IMR-90 (cell line): Measurements from ENCODE around the gene PUDP. TPM values are rescaled to one million over a fixed set of nuclear protein-coding genes. Genes with fewer than 3 reads are reported as not detected.

Experiments used
- ATAC-seq: fragments of 200-7000 bp; cut with Tn5 transposase; 2 replicates; pipeline ENCODE4 v1.9.1; 2020; ENCODE audit warnings: low read depth, mild to moderate bottlenecking, moderate library complexity
- BruUV-seq: library from RNA; stranded (reverse); fragments of 400-500 nt; replicated peaks from 2 replicates; lab custom pipeline; 2021; lab: Mats Ljungman, UMichigan
- CTCF ChIA-PET: fragments of 300-600 bp; formaldehyde crosslinking; extraction: SDS; loops from one replicate; lab custom pipeline; 2021; ENCODE audit warnings: antibody characterized with exemption; lab: Yijun Ruan, JAX
- POLR2A ChIA-PET: fragments of 300-600 bp; sonication (Branson Sonifier 250); formaldehyde crosslinking; loops from one replicate; lab custom pipeline; 2022; ENCODE audit warnings: antibody characterized with exemption; ENCODE audit not compliant: unreplicated experiment; lab: Charles Lee
- DNase-seq: peaks from one replicate; pipeline ENCODE4 v3.0.0; 2013
- H2AFZ ChIP-seq: replicated peaks from 2 replicates; pipeline ENCODE3; 2013; ENCODE audit warnings: low read length, mild to moderate bottlenecking; ENCODE audit not compliant: poor library complexity
- H2AK5ac ChIP-seq: 2 replicates; pipeline ENCODE4 v1.6.1; 2013; ENCODE audit warnings: low read depth, low read length, inconsistent platforms
- H2AK9ac ChIP-seq: replicated peaks from 2 replicates; pipeline ENCODE3; 2013; ENCODE audit warnings: mild to moderate bottlenecking, low read depth, low read length, moderate library complexity; ENCODE audit not compliant: poor library complexity
- H2BK120ac ChIP-seq: 2 replicates; pipeline ENCODE4 v1.6.1; 2013; ENCODE audit warnings: low read depth, low read length, inconsistent platforms
- H2BK15ac ChIP-seq: 3 replicates; pipeline ENCODE4 v1.6.1; 2013; ENCODE audit warnings: low read depth, low read length, inconsistent platforms
- H2BK20ac ChIP-seq: 2 replicates; pipeline ENCODE4 v1.6.1; 2013; ENCODE audit warnings: low read depth, mild to moderate bottlenecking, inconsistent platforms, low read length, moderate library complexity
- H2BK5ac ChIP-seq: 2 replicates; pipeline ENCODE4 v1.6.1; 2013; ENCODE audit warnings: mild to moderate bottlenecking, low read depth, low read length, inconsistent platforms; ENCODE audit not compliant: poor library complexity, severe bottlenecking
- H3K14ac ChIP-seq: replicated peaks from 2 replicates; pipeline ENCODE4 v1.6.1; 2013; ENCODE audit warnings: low read depth, low read length, inconsistent platforms
- H3K18ac ChIP-seq: 2 replicates; pipeline ENCODE4 v1.6.1; 2013; ENCODE audit warnings: low read depth, low read length, control low read depth
- H3K23ac ChIP-seq: 2 replicates; pipeline ENCODE4 v1.6.1; 2013; ENCODE audit warnings: low read depth, low read length, inconsistent platforms
- H3K27ac ChIP-seq: 2 replicates; pipeline ENCODE4 v1.5.1; 2013; ENCODE audit warnings: mild to moderate bottlenecking, control low read depth, low read length; ENCODE audit not compliant: insufficient read depth
- H3K27me3 ChIP-seq: 2 replicates; pipeline ENCODE4 v1.6.1; 2013; ENCODE audit warnings: low read length; ENCODE audit not compliant: control insufficient read depth, insufficient read depth
- H3K36me3 ChIP-seq: 2 replicates; pipeline ENCODE4 v1.6.1; 2013; ENCODE audit warnings: low read length, mixed read lengths; ENCODE audit not compliant: control insufficient read depth, insufficient read depth
- H3K4ac ChIP-seq: 2 replicates; pipeline ENCODE4 v1.6.1; 2013; ENCODE audit warnings: low read depth, low read length, inconsistent platforms
- H3K4me1 ChIP-seq: 2 replicates; pipeline ENCODE4 v1.6.1; 2013; ENCODE audit warnings: low read length, mixed read lengths; ENCODE audit not compliant: control insufficient read depth, insufficient read depth
- H3K4me2 ChIP-seq: 2 replicates; pipeline ENCODE4 v1.6.1; 2013; ENCODE audit warnings: low read depth, mild to moderate bottlenecking, control low read depth, low read length, moderate library complexity
- H3K4me3 ChIP-seq: 2 replicates; pipeline ENCODE4 v1.5.1; 2013; ENCODE audit warnings: low read depth, mild to moderate bottlenecking, control low read depth, low read length, moderate library complexity; ENCODE audit not compliant: insufficient read depth
- H3K56ac ChIP-seq: 2 replicates; pipeline ENCODE4 v1.6.1; 2013; ENCODE audit warnings: low read length, inconsistent platforms; ENCODE audit not compliant: insufficient read depth; ENCODE audit errors: extremely low read depth
- H3K79me1 ChIP-seq, 2 experiments: 2 replicates each; pipeline ENCODE4 v1.6.1; 2013; ENCODE audit warnings: low read length in 2 of 2, inconsistent platforms in 1 of 2, low read depth in 1 of 2
- H3K9ac ChIP-seq: 2 replicates; pipeline ENCODE4 v1.6.1; 2013; ENCODE audit warnings: low read depth, low read length, control low read depth
- H3K9me1 ChIP-seq: 2 replicates; pipeline ENCODE4 v1.6.1; 2013; ENCODE audit warnings: low read length, inconsistent platforms; ENCODE audit not compliant: insufficient read depth
- H3K9me3 ChIP-seq: 2 replicates; pipeline ENCODE4 v1.6.1; 2013; ENCODE audit warnings: low read length; ENCODE audit not compliant: control insufficient read depth, insufficient read depth
- H4K20me1 ChIP-seq: 2 replicates; pipeline ENCODE4 v1.6.1; 2013; ENCODE audit warnings: low read length, inconsistent platforms; ENCODE audit not compliant: insufficient read depth
- H4K5ac ChIP-seq: 2 replicates; pipeline ENCODE4 v1.6.1; 2013; ENCODE audit warnings: mild to moderate bottlenecking, low read depth, low read length, control low read depth
- H4K8ac ChIP-seq, 2 experiments: 2 replicates each; pipeline ENCODE4 v1.6.1; 2013; ENCODE audit warnings: low read depth in 2 of 2, low read length in 2 of 2, control low read depth in 1 of 2, inconsistent platforms in 1 of 2
- H4K91ac ChIP-seq: 2 replicates; pipeline ENCODE4 v1.6.1; 2013; ENCODE audit warnings: low read depth, low read length, inconsistent platforms; ENCODE audit not compliant: insufficient read depth
- RAD21 ChIP-seq: IDR thresholded peaks from 2 replicates; pipeline ENCODE4 v1.6.1; 2012; ENCODE audit warnings: low read length, improper control_type of control experiment
- WGBS, 2 experiments: methylation state at CpG; one replicate each; pipeline versions ENCODE4 v1.1.5 to v1.1.7; 2013; ENCODE audit warnings: missing lambda C conversion rate in 2 of 2; ENCODE audit not compliant: insufficient read length in 1 of 2; ENCODE audit errors: extremely low coverage in 2 of 2; 5-methylcytosine and 5-hydroxymethylcytosine counted together
- dilution Hi-C: fragments of 300-500 bp; cut with HindIII; formaldehyde crosslinking; loops from one replicate; pipeline ENCODE4 v1.14.3; 2018; ENCODE audit warnings: low sequenced_read_pairs; ENCODE audit not compliant: unreplicated experiment
- in situ Hi-C: fragments of 300-500 bp; cut with MboI; formaldehyde crosslinking; loops from 3 replicates; pipeline ENCODE4 v1.14.3; 2019; ENCODE audit warnings: low sequenced_read_pairs, inconsistent platforms, mixed read lengths
- intact Hi-C: fragments of 100-400 bp; cut with micrococcal nuclease; formaldehyde crosslinking; loops from 2 replicates; pipeline ENCODE4 v1.10.0; 2022
- polyA plus RNA-seq, 3 experiments: library from polyadenylated mRNA; depleted of rRNA; stranded (reverse); fragments of >200 nt; gene quantifications; 2 replicates each; pipeline ENCODE4 v1.2.3, GENCODE V29; 2012; ENCODE audit warnings: low replicate concordance in 1 of 3
- total RNA-seq: library from RNA; depleted of rRNA; stranded (reverse); fragments of >200 nt; gene quantifications from 2 replicates; pipeline ENCODE4 v1.2.3, GENCODE V29; 2012

Gene PUDP
- total and polyA plus RNA-seq, 2 of the 4 experiments (the other 2 are of a cell fraction), result 22.2 to 28.6 TPM

GRCh38 chrX:7109049-7109531, 38.9 kb downstream of the PUDP start:
- Histone ChIP-seq H3K4me1 (peaks cover 5% of the 10 kb centered on the region; the same call in 1 of the 2 replicates), H2BK15ac (no peak overlapping the region), H4K5ac (no peak overlapping the region), H3K4ac (no peak overlapping the region; the same call in 1 of the 2 replicates), H3K4me2 (peak overlapping the region; percentile 63), H3K9ac (peak overlapping the region; percentile 46; the same call in 1 of the 2 replicates), H3K4me3 (no peak overlapping the region), H2BK5ac (no peak overlapping the region), H3K9me3 (no peaks in the 10 kb centered on the region), H3K56ac (no peak overlapping the region), H2BK20ac (0 out of 2 replicates have a peak overlapping the region, but pooled peaks have one; percentile 13), H3K27ac (no peak overlapping the region), H3K14ac (no peak overlapping the region), H4K20me1 (no peaks in the 10 kb centered on the region), H3K36me3 (peaks cover 4% of the 10 kb centered on the region; the same call in 1 of the 2 replicates), H4K91ac (no peak overlapping the region), H2AFZ (no peak overlapping the region), H2AK5ac (no peak overlapping the region), H4K8ac (no peak overlapping the region; a peak in 1 of 4 replicates), H3K27me3 (no peaks in the 10 kb centered on the region), H2BK120ac (no peak overlapping the region), H3K79me1 (peaks cover 21 to 28% of the 10 kb centered on the region in 2 experiments; a peak in 2 of 4 replicates), H3K9me1 (peaks cover 2% of the 10 kb centered on the region; the same call in 1 of the 2 replicates), H3K23ac (no peak overlapping the region), H3K18ac (no peak overlapping the region), H2AK9ac (no peak overlapping the region)
- intact Hi-C loops, result no loop called here
- peak; percentile 64 for ATAC-seq
- no peak for DNase-seq
- in situ Hi-C loops, result no loop called here
- BruUV-seq, result no TSS peak
- POLR2A ChIA-PET, result no interaction called here
- CTCF ChIA-PET, result interaction anchor here (1.2 kb wide), 1 partner anchor 18 kb away, joined by 3 read pairs; no protein-coding TSS in a partner anchor
- 71% methylated on average over 4 of the region's 11 CpGs; no CpG with 5 or more reads in 1 of the 2 experiments for WGBS, 2 experiments
- TF ChIP-seq RAD21, result no peak
- dilution Hi-C loops, result no loop called here
